ENCODE data around the gene POPDC2.

GRCh38 chr3:119683421-119683820 is 23.0 kb upstream of the POPDC2 start:
- TF ChIP-seq POLR2A (IDR thresholded peaks at IDR 0.05; ENCODE audit: low read length) = no peak
- no peak for TF ChIP-seq GATA1 (IDR thresholded peaks at IDR 0.05; ENCODE audit: low read depth, low read length)
